Glutamatergic neuron (in vitro differentiated cells): Measurements from ENCODE around the gene TEKT5. TPM values are rescaled to one million over a fixed set of nuclear protein-coding genes. Genes with fewer than 3 reads are reported as not detected.

Source experiments
- DNase-seq: peaks from one replicate; pipeline ENCODE4 v3.0.0; 2022
- H3K27ac Mint-ChIP-seq: one replicate; pipeline ENCODE4 v1.8.0; 2020; ENCODE audit warnings: mild to moderate bottlenecking, mixed read lengths, inconsistent platforms; ENCODE audit not compliant: unreplicated experiment
- H3K27me3 Mint-ChIP-seq: one replicate; pipeline ENCODE4 v1.8.0; 2020; ENCODE audit warnings: mild to moderate bottlenecking, moderate library complexity, mixed read lengths, inconsistent platforms; ENCODE audit not compliant: unreplicated experiment
- H3K36me3 Mint-ChIP-seq: one replicate; pipeline ENCODE4 v1.8.0; 2020; ENCODE audit warnings: mild to moderate bottlenecking, mixed read lengths, inconsistent platforms; ENCODE audit not compliant: unreplicated experiment
- H3K4me1 Mint-ChIP-seq: one replicate; pipeline ENCODE4 v1.8.0; 2020; ENCODE audit warnings: mild to moderate bottlenecking, low read depth, mixed read lengths, inconsistent platforms; ENCODE audit not compliant: unreplicated experiment
- H3K4me3 Mint-ChIP-seq: one replicate; pipeline ENCODE4 v1.8.0; 2020; ENCODE audit warnings: mild to moderate bottlenecking, mixed read lengths, inconsistent platforms; ENCODE audit not compliant: unreplicated experiment
- H3K9me3 Mint-ChIP-seq: one replicate; pipeline ENCODE4 v1.8.0; 2020; ENCODE audit warnings: mild to moderate bottlenecking, moderate library complexity, mixed read lengths, inconsistent platforms; ENCODE audit not compliant: unreplicated experiment
- total RNA-seq: library from RNA; stranded (reverse); fragmentation: NEBNext Ultra II Directional; extraction: Animal tissue kit (Norgen Biotek cat#: 25700); gene quantifications from one replicate; pipeline ENCODE4 v1.2.1, GENCODE V29; 2021; ENCODE audit not compliant: unreplicated experiment
- TF ChIP-seq, protein P1 (sequence below): fragments of 200-600 bp; sonication (generic); IDR thresholded peaks from one replicate; pipeline ENCODE4 v1.5.0; 2021; ENCODE audit not compliant: partially characterized antibody, unreplicated experiment

TEKT5 gene
- total RNA-seq, 1 donor from 2014 or later: not detected

DNA sequence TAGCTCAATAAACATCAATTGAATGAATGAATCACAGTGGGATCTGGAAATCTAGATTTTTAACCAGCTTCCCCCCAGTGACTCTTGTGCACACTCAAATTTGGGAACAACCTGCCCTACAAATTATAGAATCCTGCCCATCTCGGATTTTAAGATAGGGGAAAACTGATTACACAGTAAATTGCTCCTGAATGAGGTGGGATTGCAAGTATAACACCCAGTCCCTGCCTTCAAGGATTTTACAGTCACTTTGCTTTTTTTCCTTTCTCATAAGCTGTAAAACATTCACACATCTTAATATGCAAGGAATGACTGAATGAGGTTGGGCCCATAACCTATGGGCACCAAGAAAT is 48.5 kb downstream of the TEKT5 start:
- Mint-ChIP-seq H3K4me3 (no peak overlapping the region), H3K4me1 (no peaks in the 10 kb centered on the region)
- TF ChIP-seq, protein P1, sequence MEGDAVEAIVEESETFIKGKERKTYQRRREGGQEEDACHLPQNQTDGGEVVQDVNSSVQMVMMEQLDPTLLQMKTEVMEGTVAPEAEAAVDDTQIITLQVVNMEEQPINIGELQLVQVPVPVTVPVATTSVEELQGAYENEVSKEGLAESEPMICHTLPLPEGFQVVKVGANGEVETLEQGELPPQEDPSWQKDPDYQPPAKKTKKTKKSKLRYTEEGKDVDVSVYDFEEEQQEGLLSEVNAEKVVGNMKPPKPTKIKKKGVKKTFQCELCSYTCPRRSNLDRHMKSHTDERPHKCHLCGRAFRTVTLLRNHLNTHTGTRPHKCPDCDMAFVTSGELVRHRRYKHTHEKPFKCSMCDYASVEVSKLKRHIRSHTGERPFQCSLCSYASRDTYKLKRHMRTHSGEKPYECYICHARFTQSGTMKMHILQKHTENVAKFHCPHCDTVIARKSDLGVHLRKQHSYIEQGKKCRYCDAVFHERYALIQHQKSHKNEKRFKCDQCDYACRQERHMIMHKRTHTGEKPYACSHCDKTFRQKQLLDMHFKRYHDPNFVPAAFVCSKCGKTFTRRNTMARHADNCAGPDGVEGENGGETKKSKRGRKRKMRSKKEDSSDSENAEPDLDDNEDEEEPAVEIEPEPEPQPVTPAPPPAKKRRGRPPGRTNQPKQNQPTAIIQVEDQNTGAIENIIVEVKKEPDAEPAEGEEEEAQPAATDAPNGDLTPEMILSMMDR: no peak

DNA sequence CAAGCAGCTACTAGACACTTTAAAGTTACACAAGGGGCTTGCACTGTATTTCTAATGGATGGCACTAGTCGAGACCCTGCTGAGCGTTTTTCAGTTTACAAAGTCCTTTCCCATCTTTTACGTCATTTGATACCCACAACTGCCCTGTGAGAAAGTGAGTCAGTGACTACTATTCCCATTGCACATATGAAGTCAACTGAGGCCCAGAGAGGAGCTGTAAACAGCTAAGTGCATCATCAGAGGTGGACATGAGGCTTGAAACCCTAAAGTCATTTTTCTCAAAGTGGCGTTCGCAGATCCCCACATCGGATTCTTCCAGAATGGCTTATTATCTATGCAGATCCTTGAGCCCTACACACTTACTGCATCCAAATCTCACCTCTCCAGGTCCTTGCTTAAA is 50.6 kb downstream of the TEKT5 start:
- no peak overlapping the region for H3K27ac Mint-ChIP-seq
- no peaks in the 10 kb centered on the region for H3K36me3 Mint-ChIP-seq
- TF ChIP-seq, protein P1: no peak
- H3K9me3 Mint-ChIP-seq: no peaks in the 10 kb centered on the region
- H3K4me1 Mint-ChIP-seq: no peaks in the 10 kb centered on the region
- H3K27me3 Mint-ChIP-seq: peaks cover 4% of the 10 kb centered on the region
- DNase-seq: no peak
- no peak overlapping the region for H3K4me3 Mint-ChIP-seq

More for the DNA sequence above, 48.5 kb downstream of the TEKT5 start:
- Mint-ChIP-seq H3K9me3 (no peaks in the 10 kb centered on the region), H3K36me3 (no peaks in the 10 kb centered on the region), H3K27me3 (peaks cover 4% of the 10 kb centered on the region), H3K27ac (no peak overlapping the region)
- no peak for DNase-seq

DNA sequence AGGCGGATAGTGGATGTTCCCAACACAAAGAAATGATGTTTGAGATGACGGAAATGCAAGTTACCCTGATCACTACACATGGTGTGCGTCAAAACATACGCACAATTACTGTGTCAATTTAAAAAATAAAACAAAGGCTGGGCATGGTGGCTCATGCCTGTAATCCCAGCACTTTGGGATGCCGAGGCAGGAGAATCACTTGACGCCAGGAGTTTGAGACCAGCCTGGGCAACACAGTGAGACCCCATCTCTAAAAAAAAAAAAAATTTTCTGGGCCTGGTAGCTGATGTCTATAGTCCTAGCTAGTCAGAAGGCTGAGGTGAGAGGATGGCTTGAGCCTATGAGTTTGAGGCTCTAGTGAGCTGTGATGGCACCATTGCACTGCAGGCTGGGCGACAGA is 51.8 kb downstream of the TEKT5 start:
- TF ChIP-seq, protein P1: no peak
- Mint-ChIP-seq H3K4me3 (no peak overlapping the region), H3K27me3 (peaks cover 4% of the 10 kb centered on the region), H3K27ac (no peak overlapping the region), H3K4me1 (no peaks in the 10 kb centered on the region), H3K9me3 (no peaks in the 10 kb centered on the region), H3K36me3 (no peaks in the 10 kb centered on the region)
- DNase-seq: no peak

DNA sequence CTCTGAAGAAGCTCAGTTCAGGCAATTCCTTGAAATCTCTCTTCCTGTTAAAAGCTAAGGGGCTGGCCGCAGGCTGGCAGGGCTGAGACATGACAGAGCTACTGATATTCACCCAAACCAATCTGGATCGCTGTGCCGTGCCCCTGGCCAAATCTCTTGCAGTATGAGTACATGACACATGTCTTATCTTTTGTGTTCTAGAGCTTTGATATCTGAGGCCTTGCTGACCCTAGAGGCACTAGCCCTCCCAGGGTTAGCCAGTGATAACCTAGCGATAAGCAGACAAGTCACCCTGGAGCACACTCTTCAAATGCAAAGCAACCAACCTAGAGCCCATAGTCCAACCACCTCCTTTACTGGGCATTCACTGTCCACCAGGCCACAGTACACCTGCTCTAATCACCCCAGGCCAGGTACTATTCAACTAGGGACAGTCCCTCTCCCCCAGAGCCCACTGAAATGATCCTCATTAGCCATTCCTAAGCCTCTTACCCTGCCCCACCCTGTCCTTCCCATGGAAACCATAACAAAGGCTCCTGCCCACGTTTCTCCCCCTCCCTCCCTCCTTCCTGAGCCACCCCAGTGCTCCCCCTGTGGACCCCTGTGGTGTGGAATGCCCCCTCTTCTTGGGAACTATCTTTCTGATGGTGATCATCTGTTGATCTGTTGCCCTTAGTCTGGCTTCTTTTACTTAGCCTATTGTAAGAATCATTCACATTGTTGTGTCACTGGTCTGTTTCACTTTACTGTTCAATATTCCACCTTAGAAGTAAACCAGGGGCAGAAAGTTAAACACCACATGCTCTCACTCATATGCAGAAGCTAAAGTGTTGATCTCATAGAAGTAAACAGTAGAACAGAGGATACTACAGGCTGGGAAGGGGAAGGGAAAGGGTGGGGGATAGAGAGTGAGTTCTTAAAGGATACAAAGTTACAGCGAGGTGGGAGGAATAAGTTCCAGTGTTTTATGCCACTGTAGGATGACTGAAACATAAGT is 52.5 kb downstream of the TEKT5 start:
- no peaks in the 10 kb centered on the region for H3K9me3 Mint-ChIP-seq
- H3K27me3 Mint-ChIP-seq: peaks cover 4% of the 10 kb centered on the region
- H3K27ac Mint-ChIP-seq: no peak overlapping the region
- DNase-seq: no peak
- H3K36me3 Mint-ChIP-seq: no peaks in the 10 kb centered on the region
- no peaks in the 10 kb centered on the region for H3K4me1 Mint-ChIP-seq
- H3K4me3 Mint-ChIP-seq: no peak overlapping the region
- TF ChIP-seq, protein P1: no peak

DNA sequence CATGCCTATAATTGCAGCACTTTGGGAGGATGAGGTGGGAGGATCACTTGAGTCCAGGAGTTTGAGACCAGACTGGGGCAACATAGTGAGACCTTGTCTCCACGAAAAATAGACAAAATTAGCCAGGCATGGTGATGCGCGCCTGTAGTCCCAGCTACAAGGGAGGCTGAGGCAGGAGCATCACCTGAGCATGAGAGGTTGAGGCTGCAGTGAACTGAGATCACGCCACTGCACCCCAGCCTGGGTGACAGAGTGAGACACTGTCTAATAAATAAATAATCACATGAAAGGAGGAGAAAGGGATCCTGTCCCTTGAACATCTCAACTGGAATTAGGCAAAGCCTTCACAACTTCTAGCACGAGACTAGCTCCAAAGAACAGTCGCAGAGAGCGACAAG is 53.2 kb downstream of the TEKT5 start:
- H3K9me3 Mint-ChIP-seq: no peaks in the 10 kb centered on the region
- peaks cover 3% of the 10 kb centered on the region for H3K27me3 Mint-ChIP-seq
- DNase-seq: no peak
- H3K27ac Mint-ChIP-seq: no peak overlapping the region
- H3K4me3 Mint-ChIP-seq: no peak overlapping the region
- no peaks in the 10 kb centered on the region for H3K36me3 Mint-ChIP-seq
- no peaks in the 10 kb centered on the region for H3K4me1 Mint-ChIP-seq
- TF ChIP-seq, protein P1: no peak
